H9 (cell line): Measurements from ENCODE around the gene PRDX2. TPM values are rescaled to one million over a fixed set of nuclear protein-coding genes. Genes with fewer than 3 reads are reported as not detected.

Experiments used
- DNase-seq: peaks from one replicate; pipeline ENCODE4 v3.0.0-alpha.2; 2017
- H2AFZ ChIP-seq: one replicate; pipeline ENCODE4 v1.6.1; 2013; ENCODE audit warnings: mild to moderate bottlenecking, low read length, control low read depth, moderate library complexity
- H2AK5ac ChIP-seq: 2 replicates; pipeline ENCODE4 v1.6.1; 2013; ENCODE audit warnings: low read length, control low read depth, mixed read lengths; ENCODE audit not compliant: insufficient read length
- H2BK120ac ChIP-seq: one replicate; pipeline ENCODE4 v1.6.1; 2013; ENCODE audit warnings: low read depth, mild to moderate bottlenecking, low read length, control low read depth, inconsistent platforms; ENCODE audit not compliant: poor library complexity, severe bottlenecking
- H2BK12ac ChIP-seq: 2 replicates; pipeline ENCODE4 v1.6.1; 2013; ENCODE audit warnings: low read length, control low read depth, mixed read lengths, low read depth; ENCODE audit not compliant: insufficient read length
- H2BK15ac ChIP-seq: 2 replicates; pipeline ENCODE4 v1.6.1; 2013; ENCODE audit warnings: low read depth, low read length, control low read depth
- H2BK20ac ChIP-seq: one replicate; pipeline ENCODE4 v1.6.1; 2013; ENCODE audit warnings: low read depth, mild to moderate bottlenecking, low read length, control low read depth, inconsistent platforms; ENCODE audit not compliant: poor library complexity, severe bottlenecking
- H2BK5ac ChIP-seq: 2 replicates; pipeline ENCODE4 v1.6.1; 2013; ENCODE audit warnings: low read length, control low read depth, mixed read lengths; ENCODE audit not compliant: insufficient read length
- H3K14ac ChIP-seq: 2 replicates; pipeline ENCODE4 v1.6.1; 2013; ENCODE audit warnings: low read length, control low read depth; ENCODE audit not compliant: insufficient read depth
- H3K18ac ChIP-seq: 2 replicates; pipeline ENCODE4 v1.6.1; 2013; ENCODE audit warnings: low read depth, mild to moderate bottlenecking, mixed read lengths, low read length, control low read depth; ENCODE audit not compliant: insufficient read length
- H3K23ac ChIP-seq: 2 replicates; pipeline ENCODE4 v1.6.1; 2013; ENCODE audit warnings: low read length, control low read depth, mixed read lengths, low read depth; ENCODE audit not compliant: insufficient read length
- H3K23me2 ChIP-seq: 2 replicates; pipeline ENCODE4 v1.6.1; 2013; ENCODE audit warnings: low read depth, mild to moderate bottlenecking, mixed read lengths, low read length, control low read depth; ENCODE audit not compliant: insufficient read length, poor library complexity, severe bottlenecking
- H3K27ac ChIP-seq: 2 replicates; pipeline ENCODE4 v1.5.1; 2013; ENCODE audit warnings: low read length, control low read depth, mixed read lengths, low read depth; ENCODE audit not compliant: insufficient read length
- H3K27me3 ChIP-seq: 2 replicates; pipeline ENCODE4 v1.6.1; 2013; ENCODE audit warnings: low read length, control low read depth, inconsistent platforms; ENCODE audit not compliant: insufficient read depth
- H3K4ac ChIP-seq: 2 replicates; pipeline ENCODE4 v1.6.1; 2013; ENCODE audit warnings: low read depth, mild to moderate bottlenecking, control low read depth, inconsistent platforms, low read length, moderate library complexity
- H3K4me1 ChIP-seq: 2 replicates; pipeline ENCODE4 v1.6.1; 2013; ENCODE audit warnings: low read length, control low read depth, inconsistent platforms; ENCODE audit not compliant: insufficient read depth
- H3K4me2 ChIP-seq: 2 replicates; pipeline ENCODE4 v1.6.1; 2013; ENCODE audit warnings: low read length, control low read depth, mixed read lengths; ENCODE audit not compliant: insufficient read length, insufficient read depth
- H3K56ac ChIP-seq: 2 replicates; pipeline ENCODE4 v1.6.1; 2013; ENCODE audit warnings: low read depth, mild to moderate bottlenecking, mixed read lengths, low read length, control low read depth; ENCODE audit not compliant: insufficient read length
- H3K79me1 ChIP-seq: 2 replicates; pipeline ENCODE4 v1.6.1; 2013; ENCODE audit warnings: low read depth, mild to moderate bottlenecking, moderate library complexity, low read length, control low read depth, inconsistent platforms; ENCODE audit not compliant: insufficient read depth, poor library complexity, severe bottlenecking
- H3K79me2 ChIP-seq: 2 replicates; pipeline ENCODE4 v1.6.1; 2013; ENCODE audit warnings: low read length, control low read depth, inconsistent platforms; ENCODE audit not compliant: insufficient read depth
- H3K9ac ChIP-seq: 2 replicates; pipeline ENCODE4 v1.6.1; 2013; ENCODE audit warnings: low read length, control low read depth, mixed read lengths; ENCODE audit not compliant: insufficient read length; ENCODE audit errors: extremely low read depth
- H3K9me3 ChIP-seq: one replicate; pipeline ENCODE4 v1.6.1; 2013; ENCODE audit warnings: low read depth, low read length, inconsistent platforms; ENCODE audit not compliant: control insufficient read depth
- H3T11ph ChIP-seq: one replicate; pipeline ENCODE4 v1.6.1; 2013; ENCODE audit warnings: mild to moderate bottlenecking, low read length, control low read depth, inconsistent platforms
- H4K20me1 ChIP-seq: one replicate; pipeline ENCODE4 v1.6.1; 2013; ENCODE audit not compliant: control insufficient read depth, insufficient read length, insufficient read depth
- H4K5ac ChIP-seq: 2 replicates; pipeline ENCODE4 v1.6.1; 2013; ENCODE audit warnings: low read depth, mild to moderate bottlenecking, mixed read lengths, low read length, control low read depth; ENCODE audit not compliant: insufficient read length
- H4K8ac ChIP-seq: replicated peaks from 2 replicates; pipeline ENCODE4 v1.6.1; 2013; ENCODE audit warnings: low read length, control low read depth, mixed read lengths, low read depth; ENCODE audit not compliant: insufficient read length
- H4K91ac ChIP-seq: 2 replicates; pipeline ENCODE4 v1.6.1; 2013; ENCODE audit warnings: low read depth, mild to moderate bottlenecking, moderate library complexity, mixed read lengths, low read length, control low read depth; ENCODE audit not compliant: insufficient read length
- H3K27ac Mint-ChIP-seq, 3 experiments: 2 replicates in 2 of 3; 3 replicates in 1 of 3; pipeline ENCODE4 v1.8.0; 2020 to 2021; ENCODE audit warnings: mixed read lengths in 3 of 3, mild to moderate bottlenecking in 1 of 3, moderate library complexity in 1 of 3
- H3K27me3 Mint-ChIP-seq: 2 replicates; pipeline ENCODE4 v1.8.0; 2021; ENCODE audit warnings: low read depth, mild to moderate bottlenecking, moderate library complexity, mixed read lengths
- H3K36me3 Mint-ChIP-seq, 3 experiments: 2 replicates in 2 of 3; 3 replicates in 1 of 3; pipeline ENCODE4 v1.8.0; 2020 to 2021; ENCODE audit warnings: low read depth in 3 of 3, mixed read lengths in 3 of 3; ENCODE audit not compliant: insufficient read depth in 1 of 3
- H3K4me1 Mint-ChIP-seq, 2 experiments: 2 replicates each; pipeline ENCODE4 v1.8.0; 2020; ENCODE audit warnings: mixed read lengths in 2 of 2
- H3K4me3 Mint-ChIP-seq, 2 experiments: 2 replicates in 1 of 2; 3 replicates in 1 of 2; pipeline ENCODE4 v1.8.0; 2020 to 2021; ENCODE audit warnings: mild to moderate bottlenecking in 2 of 2, mixed read lengths in 2 of 2, moderate library complexity in 1 of 2
- H3K9me3 Mint-ChIP-seq, 2 experiments: 2 replicates in 1 of 2; 3 replicates in 1 of 2; pipeline ENCODE4 v1.8.0; 2020; ENCODE audit warnings: mild to moderate bottlenecking in 2 of 2, mixed read lengths in 2 of 2, moderate library complexity in 1 of 2
- CTCF ChIP-seq: fragments of 200-600 bp; sonication (generic); conservative IDR thresholded peaks from 3 replicates; pipeline ENCODE4 v1.8.0; 2021; ENCODE audit warnings: antibody characterized with exemption, mild to moderate bottlenecking
- WGBS: extraction: QIAGEN DNeasy Blood & Tissue Kit; methylation state at CpG from one replicate; pipeline ENCODE4 v1.1.7; 2013; ENCODE audit warnings: missing lambda C conversion rate, low lambda C conversion rate, mixed read lengths; ENCODE audit not compliant: insufficient read length; ENCODE audit errors: extremely low coverage; 5-methylcytosine and 5-hydroxymethylcytosine counted together
- total RNA-seq: library from RNA; stranded (reverse); gene quantifications from 2 replicates; pipeline ENCODE4 v1.2.1, GENCODE V29; 2021

The PRDX2 gene
- total RNA-seq, 1 experiment from 2014 or later: 468 TPM

GRCh38 chr19:12767150-12767549 lies 34.5 kb downstream of the PRDX2 start:
- Histone ChIP-seq H3K27ac (no peak overlapping the region), H2BK20ac (no peak overlapping the region), H3K14ac (no peak overlapping the region), H3K9me3 (no peaks in the 10 kb centered on the region), H4K5ac (no peak overlapping the region), H4K8ac (no peak overlapping the region), H2BK5ac (no peak overlapping the region), H3K27me3 (no peaks in the 10 kb centered on the region), H2BK12ac (no peak overlapping the region), H4K20me1 (no peaks in the 10 kb centered on the region), H3K79me1 (no peaks in the 10 kb centered on the region), H3K4me1 (no peaks in the 10 kb centered on the region; the same call in 1 of the 2 replicates), H2AK5ac (no peak overlapping the region), H3K9ac (no peak overlapping the region), H3T11ph (no peak overlapping the region), H2AFZ (no peak overlapping the region), H3K79me2 (no peaks in the 10 kb centered on the region), H3K23me2 (no peaks in the 10 kb centered on the region), H3K56ac (no peak overlapping the region), H4K91ac (no peak overlapping the region), H3K23ac (no peak overlapping the region), H3K4ac (no peak overlapping the region), H3K18ac (no peak overlapping the region), H3K4me2 (no peak overlapping the region), H2BK120ac (no peak overlapping the region), H2BK15ac (no peak overlapping the region)
- no peaks in the 10 kb centered on the region for H3K9me3 Mint-ChIP-seq
- no peaks in the 10 kb centered on the region for H3K27me3 Mint-ChIP-seq
- H3K4me1 Mint-ChIP-seq: peaks cover 12 to 21% of the 10 kb centered on the region in 2 experiments
- DNase-seq: no peak
- peaks cover 34 to 60% (median 54%) of the 10 kb centered on the region in 3 experiments for H3K36me3 Mint-ChIP-seq
- no peak overlapping the region; a peak in 1 of 7 replicates for H3K27ac Mint-ChIP-seq
- no peak for TF ChIP-seq CTCF
- WGBS: no CpG with 5 or more reads among the region's 11 CpGs
- H3K4me3 Mint-ChIP-seq: no peak overlapping the region; a peak in 1 of 5 replicates
